HG03521 (cell line): ENCODE data around the gene VASN.

Source experiments
- ATAC-seq: cut with Tn5 transposase; IDR thresholded peaks from one replicate; pipeline ENCODE4 v1.9.1; 2021; ENCODE audit warnings: mild to moderate bottlenecking, moderate library complexity; ENCODE audit not compliant: unreplicated experiment

The VASN gene

DNA sequence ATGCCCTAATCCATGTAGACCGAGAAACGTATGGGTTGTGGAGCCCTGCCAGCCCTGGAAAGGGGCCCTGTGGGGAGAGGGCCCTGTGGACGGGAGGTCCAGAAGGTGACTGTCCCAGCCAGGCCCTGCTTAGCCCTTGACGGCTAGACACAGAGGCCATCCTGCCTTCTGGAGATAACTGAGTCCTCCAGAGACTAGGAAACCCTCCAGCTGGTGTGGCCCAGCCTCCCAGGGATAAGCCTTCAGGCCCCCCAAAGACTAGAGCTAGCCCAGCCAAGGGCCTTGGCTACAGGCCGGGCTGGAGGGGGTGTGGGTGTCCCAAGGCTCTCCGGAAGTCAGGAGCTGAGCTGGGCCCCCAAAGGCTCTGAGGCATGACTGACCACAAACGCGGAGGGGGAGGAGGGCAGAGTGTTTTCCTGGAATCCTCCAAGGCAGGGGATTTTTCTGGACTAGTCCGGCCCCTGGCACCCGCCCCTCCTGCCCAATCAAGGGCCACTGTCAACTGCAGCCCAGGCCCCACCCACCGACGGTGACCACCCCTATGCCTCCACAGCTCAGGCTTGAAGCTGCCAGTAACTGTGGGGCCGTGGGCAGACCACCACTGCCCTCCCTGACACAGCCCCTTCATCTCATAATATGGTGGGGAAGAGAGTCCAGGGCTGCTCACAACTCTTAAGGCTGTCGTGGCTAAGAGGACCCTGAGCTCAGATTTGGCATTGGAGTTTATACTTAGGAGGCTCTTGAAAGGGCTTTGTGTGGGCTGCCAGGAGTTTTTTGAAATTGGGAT, 885 bp upstream of the VASN start:
- ATAC-seq: no peak

GRCh38 chr16:4372001-4372577, 441 bp downstream of the VASN start:
- peak; percentile 17 for ATAC-seq

- no peak for ATAC-seq
These were observed 1.1 kb downstream of the VASN start for GRCh38 chr16:4372578-4373355.

- ATAC-seq: no peak
These were observed 1.8 kb downstream of the VASN start for GRCh38 chr16:4373356-4373908.

- ATAC-seq: no peak
These were observed 2.5 kb downstream of the VASN start for GRCh38 chr16:4373909-4374742.

- no peak for ATAC-seq
These were observed 4.1 kb downstream of the VASN start for GRCh38 chr16:4375717-4376116.

- no peak for ATAC-seq
These were observed 4.7 kb downstream of the VASN start for GRCh38 chr16:4376126-4376892.

DNA sequence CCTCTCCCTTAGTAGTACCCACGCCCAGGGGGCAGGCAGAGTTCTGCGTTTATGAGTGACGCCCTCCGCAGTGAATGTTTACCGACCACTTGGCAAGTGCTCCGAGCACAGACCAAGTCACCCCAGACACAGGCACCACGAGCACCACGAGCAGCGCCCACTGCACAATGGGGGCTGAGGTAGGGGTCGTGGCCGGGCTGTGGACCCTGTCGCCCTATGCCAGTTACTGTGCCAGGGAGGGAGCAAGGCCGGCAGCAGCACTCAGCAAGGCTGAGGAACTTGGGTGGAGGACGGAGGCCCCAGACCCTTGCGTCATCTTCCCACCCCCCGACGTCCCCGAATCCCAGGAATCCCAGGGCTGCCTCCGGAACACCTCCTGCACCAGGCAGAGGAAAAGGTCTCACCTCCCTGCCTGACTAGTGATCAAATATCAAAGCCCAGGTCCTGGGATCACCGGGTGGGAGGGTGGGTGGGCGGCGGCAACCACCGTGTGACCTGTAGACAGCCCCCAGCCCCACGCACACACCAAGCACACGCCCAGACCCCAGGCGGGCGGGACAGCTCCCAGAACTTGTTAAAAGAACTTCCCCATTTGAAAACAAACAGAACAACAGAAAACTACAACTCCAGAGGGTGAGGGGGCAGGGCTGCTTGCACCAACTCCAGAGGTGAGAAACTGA, 5.4 kb downstream of the VASN start:
- no peak for ATAC-seq

DNA sequence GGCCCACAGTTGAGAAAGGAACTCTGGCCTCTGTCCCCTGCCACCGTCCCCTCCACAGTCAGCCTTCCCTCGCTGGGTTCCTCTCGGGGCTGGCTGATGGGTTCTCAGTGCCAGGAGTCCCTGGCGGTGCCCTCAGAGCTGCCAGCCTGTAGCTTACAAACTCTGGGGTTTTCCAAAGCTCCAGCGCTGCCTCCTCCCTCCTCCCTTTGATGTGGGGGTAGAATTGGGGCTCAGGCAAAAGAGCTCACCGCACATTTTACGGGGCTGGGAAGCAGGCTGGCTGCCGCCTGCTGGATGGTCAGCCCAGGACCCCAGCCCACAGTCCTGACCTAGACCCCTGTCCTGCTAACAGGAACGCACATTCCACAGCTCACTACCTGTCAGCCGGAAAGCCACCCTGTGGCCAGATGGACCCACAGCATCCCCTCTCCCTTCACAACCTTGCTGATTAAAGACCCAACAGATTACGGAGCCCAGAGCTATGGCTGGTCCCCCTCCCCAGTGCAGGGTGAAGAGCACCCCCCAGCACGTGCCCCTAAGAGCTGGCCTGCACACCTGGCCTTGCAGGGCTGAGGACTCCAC, 6.0 kb downstream of the VASN start:
- ATAC-seq: no peak

- ATAC-seq: no peak
These were observed 6.6 kb downstream of the VASN start for GRCh38 chr16:4378161-4378666.

- ATAC-seq: no peak
These were observed 7.5 kb downstream of the VASN start for GRCh38 chr16:4378999-4379690.

DNA sequence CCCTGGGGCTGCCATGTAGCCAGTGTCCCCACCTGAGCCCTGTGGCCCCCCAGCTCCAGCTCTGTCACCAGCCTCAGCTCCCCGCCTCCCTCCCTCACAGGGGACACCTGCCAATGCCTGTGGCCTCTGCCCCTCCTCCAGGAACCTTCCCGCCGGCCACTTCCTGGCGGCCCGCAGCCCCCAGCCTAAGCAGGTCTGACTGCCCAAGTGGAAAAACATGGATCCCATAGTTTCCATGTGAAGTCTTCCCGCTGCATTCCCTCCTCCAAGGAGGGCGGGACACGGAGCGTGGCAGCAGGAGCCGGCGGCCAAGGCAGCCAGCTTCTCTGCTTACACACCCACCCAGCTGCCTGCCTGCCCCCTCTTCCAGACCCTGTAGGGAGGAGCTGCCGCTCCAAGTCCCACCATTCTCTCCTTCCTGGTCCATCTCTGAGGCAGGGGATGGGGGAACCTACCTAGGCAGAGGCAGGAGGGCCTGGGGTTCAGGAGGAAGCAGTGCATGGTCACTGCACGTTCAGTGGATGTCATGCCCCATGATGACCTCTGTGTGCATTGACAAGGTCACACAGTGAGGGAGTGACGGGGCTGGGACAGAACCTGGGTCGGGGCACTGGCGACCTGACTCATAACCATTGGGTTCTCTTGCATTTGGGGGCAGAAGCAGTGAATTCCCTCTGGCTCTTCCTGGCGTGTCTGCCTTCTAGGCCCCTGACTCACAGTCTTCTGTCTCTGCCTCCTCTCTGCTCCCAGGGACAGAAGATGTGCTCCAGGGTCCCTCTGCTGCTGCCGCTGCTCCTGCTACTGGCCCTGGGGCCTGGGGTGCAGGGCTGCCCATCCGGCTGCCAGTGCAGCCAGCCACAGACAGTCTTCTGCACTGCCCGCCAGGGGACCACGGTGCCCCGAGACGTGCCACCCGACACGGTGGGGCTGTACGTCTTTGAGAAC, 8.7 kb downstream of the VASN start:
- ATAC-seq: no peak

GRCh38 chr16:4381072-4381934, 9.7 kb downstream of the VASN start:
- no peak for ATAC-seq

- ATAC-seq: no peak
These were observed 10.5 kb downstream of the VASN start for GRCh38 chr16:4381935-4382794.

- no peak for ATAC-seq
These were observed 11.2 kb downstream of the VASN start for GRCh38 chr16:4382795-4383357.
